NB4 (cell line): Measurements from ENCODE around the gene TEX13D.

Source experiments
- CTCF ChIP-seq: IDR thresholded peaks from one replicate; pipeline ENCODE4 v1.5.1; 2012; ENCODE audit warnings: low read depth, low read length
- MYC ChIP-seq: IDR thresholded peaks from 2 replicates; pipeline ENCODE4 v1.6.1; 2011; ENCODE audit warnings: low read depth, low read length
- POLR2A ChIP-seq: IDR thresholded peaks from 2 replicates; pipeline ENCODE4 v1.6.1; 2011; ENCODE audit warnings: mild to moderate bottlenecking; ENCODE audit not compliant: insufficient read length; ENCODE audit errors: extremely low read depth
- TF ChIP-seq, protein P1 (sequence below): IDR thresholded peaks from 2 replicates; pipeline ENCODE4 v1.6.1; 2011; ENCODE audit warnings: low read depth, low read length

DNA sequence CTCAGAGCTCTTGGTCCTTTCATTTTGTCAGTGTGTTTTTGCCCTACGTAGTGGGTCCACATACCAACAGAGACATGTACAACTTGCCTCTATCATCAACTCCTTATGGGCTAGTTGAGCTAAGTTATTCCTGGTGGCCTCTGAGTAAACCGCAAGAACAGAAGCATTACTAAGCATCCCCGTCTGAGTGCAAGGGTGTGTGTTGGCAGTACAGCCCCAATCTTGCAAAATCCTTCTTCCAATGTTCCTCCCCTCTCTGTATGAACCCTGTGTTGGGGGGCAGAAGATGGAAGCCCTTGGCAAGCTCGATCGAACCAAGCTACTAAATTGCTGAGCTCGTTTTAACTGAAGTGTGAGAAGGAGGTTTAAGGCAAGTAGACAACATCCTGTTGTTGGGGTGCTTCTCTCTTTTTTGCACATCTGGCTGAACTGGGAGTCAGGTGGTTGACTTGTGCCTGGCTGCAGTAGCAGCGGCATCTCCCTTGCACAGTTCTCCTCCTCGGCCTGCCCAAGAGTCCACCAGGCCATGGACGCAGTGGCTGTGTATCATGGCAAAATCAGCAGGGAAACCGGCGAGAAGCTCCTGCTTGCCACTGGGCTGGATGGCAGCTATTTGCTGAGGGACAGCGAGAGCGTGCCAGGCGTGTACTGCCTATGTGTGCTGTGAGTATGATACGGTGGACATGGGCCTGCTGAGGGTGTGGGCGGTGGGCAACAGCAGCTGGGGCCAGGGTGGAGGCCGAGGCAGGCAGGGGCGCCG, 13.8 kb downstream of the TEX13D start, which contains the start of gene SH2D1A:
- TF ChIP-seq CTCF: no peak
- TF ChIP-seq POLR2A: no peak
- no peak for TF ChIP-seq MYC
- TF ChIP-seq, protein P1, sequence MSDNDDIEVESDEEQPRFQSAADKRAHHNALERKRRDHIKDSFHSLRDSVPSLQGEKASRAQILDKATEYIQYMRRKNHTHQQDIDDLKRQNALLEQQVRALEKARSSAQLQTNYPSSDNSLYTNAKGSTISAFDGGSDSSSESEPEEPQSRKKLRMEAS: no peak
